ENCODE measurements around the gene CLSTN1. TPM values are rescaled to one million over a fixed set of nuclear protein-coding genes. Genes with fewer than 3 reads are reported as not detected.

Gene CLSTN1
- total RNA-seq, 1 experiment from 2014 or later: 99.3 TPM

DNA sequence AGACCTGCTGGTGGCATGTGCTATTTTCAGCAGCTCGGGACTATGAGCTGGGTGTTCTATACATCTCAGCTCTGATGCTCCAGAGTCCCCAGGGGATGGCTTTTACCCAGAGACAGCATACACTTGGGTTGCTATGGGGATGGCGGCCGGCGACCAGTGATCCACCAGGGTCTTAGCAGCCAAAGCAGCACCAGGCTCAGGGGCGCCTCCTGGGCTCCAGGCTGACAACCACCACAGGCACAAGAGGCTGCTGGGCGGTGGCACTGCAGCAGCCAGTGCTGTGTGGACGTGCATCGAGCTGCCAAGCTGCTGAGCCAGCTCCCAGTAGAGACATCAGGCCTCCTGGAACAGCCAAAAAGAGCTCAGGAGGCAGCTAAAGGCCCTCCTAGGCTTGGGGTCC is 37.6 kb upstream of the CLSTN1 start:
- Mint-ChIP-seq H3K9me3 (ENCODE audit: low read depth, unreplicated experiment) (no peaks in the 10 kb centered on the region), H3K27me3 (ENCODE audit: unreplicated experiment) (no peaks in the 10 kb centered on the region), H3K36me3 (ENCODE audit: insufficient read depth, unreplicated experiment) (no peaks in the 10 kb centered on the region), H3K27ac (ENCODE audit: unreplicated experiment) (no peak overlapping the region), H3K4me1 (ENCODE audit: low read depth, unreplicated experiment) (no peaks in the 10 kb centered on the region), H3K4me3 (ENCODE audit: low read depth, unreplicated experiment) (no peak overlapping the region)
- CTCF ChIA-PET: no interaction called here
- intact Hi-C loops (cut with micrococcal nuclease; ENCODE audit: unreplicated experiment): loop anchor here (10.0 kb wide), 1 partner anchor 137 kb away; no protein-coding TSS in a partner anchor
- DNase-seq: no peak
- no TSS peak for BruUV-seq (replicated peaks)
- TF ChIP-seq, protein P1, sequence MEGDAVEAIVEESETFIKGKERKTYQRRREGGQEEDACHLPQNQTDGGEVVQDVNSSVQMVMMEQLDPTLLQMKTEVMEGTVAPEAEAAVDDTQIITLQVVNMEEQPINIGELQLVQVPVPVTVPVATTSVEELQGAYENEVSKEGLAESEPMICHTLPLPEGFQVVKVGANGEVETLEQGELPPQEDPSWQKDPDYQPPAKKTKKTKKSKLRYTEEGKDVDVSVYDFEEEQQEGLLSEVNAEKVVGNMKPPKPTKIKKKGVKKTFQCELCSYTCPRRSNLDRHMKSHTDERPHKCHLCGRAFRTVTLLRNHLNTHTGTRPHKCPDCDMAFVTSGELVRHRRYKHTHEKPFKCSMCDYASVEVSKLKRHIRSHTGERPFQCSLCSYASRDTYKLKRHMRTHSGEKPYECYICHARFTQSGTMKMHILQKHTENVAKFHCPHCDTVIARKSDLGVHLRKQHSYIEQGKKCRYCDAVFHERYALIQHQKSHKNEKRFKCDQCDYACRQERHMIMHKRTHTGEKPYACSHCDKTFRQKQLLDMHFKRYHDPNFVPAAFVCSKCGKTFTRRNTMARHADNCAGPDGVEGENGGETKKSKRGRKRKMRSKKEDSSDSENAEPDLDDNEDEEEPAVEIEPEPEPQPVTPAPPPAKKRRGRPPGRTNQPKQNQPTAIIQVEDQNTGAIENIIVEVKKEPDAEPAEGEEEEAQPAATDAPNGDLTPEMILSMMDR (IDR thresholded peaks at IDR 0.05; ENCODE audit: unreplicated experiment): no peak

DNA sequence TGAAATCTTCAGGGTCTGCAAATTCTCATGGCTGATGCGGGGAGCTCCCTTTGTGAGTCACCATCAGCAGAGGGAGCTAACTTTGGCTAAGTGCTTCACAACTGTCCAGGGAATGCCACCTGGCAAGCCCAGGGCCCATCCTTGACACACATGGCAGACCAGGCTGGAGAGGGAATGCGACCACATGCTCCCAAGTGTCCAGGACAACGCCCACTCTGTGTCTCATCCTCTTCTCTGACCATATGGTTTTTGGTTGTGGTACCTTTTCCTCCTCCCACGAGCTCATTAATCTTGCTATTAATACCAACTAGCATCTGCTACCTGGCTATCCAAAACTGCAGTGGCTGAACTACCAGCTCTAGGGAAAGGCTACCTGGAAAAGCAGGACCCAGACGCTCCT is 37.1 kb upstream of the CLSTN1 start:
- CTCF ChIA-PET: no interaction called here
- Mint-ChIP-seq H3K4me3 (ENCODE audit: low read depth, unreplicated experiment) (no peak overlapping the region), H3K9me3 (ENCODE audit: low read depth, unreplicated experiment) (no peaks in the 10 kb centered on the region), H3K27me3 (ENCODE audit: unreplicated experiment) (no peaks in the 10 kb centered on the region), H3K27ac (ENCODE audit: unreplicated experiment) (no peak overlapping the region), H3K36me3 (ENCODE audit: insufficient read depth, unreplicated experiment) (no peaks in the 10 kb centered on the region), H3K4me1 (ENCODE audit: low read depth, unreplicated experiment) (no peaks in the 10 kb centered on the region)
- BruUV-seq (replicated peaks): no TSS peak
- intact Hi-C loops (cut with micrococcal nuclease; ENCODE audit: unreplicated experiment): loop anchor here (10.0 kb wide), 1 partner anchor 136 kb away; no protein-coding TSS in a partner anchor
- TF ChIP-seq, protein P1 (IDR thresholded peaks at IDR 0.05; ENCODE audit: unreplicated experiment): no peak
- DNase-seq: no peak

- no TSS peak for BruUV-seq (replicated peaks)
- TF ChIP-seq, protein P1 (IDR thresholded peaks at IDR 0.05; ENCODE audit: unreplicated experiment): no peak
- H3K4me3 Mint-ChIP-seq (ENCODE audit: low read depth, unreplicated experiment): no peak overlapping the region
- no peak for DNase-seq
- no peaks in the 10 kb centered on the region for H3K9me3 Mint-ChIP-seq (ENCODE audit: low read depth, unreplicated experiment)
- no peaks in the 10 kb centered on the region for H3K27me3 Mint-ChIP-seq (ENCODE audit: unreplicated experiment)
- H3K27ac Mint-ChIP-seq (ENCODE audit: unreplicated experiment): no peak overlapping the region
- no peaks in the 10 kb centered on the region for H3K36me3 Mint-ChIP-seq (ENCODE audit: insufficient read depth, unreplicated experiment)
- CTCF ChIA-PET: interaction anchor here (1.1 kb wide), 1 partner anchor 68 kb away, joined by 3 read pairs; no protein-coding TSS in a partner anchor
- intact Hi-C loops (cut with micrococcal nuclease; ENCODE audit: unreplicated experiment): loop anchor here (10.0 kb wide), 1 partner anchor 135 kb away; no protein-coding TSS in a partner anchor
- no peaks in the 10 kb centered on the region for H3K4me1 Mint-ChIP-seq (ENCODE audit: low read depth, unreplicated experiment)
Observed at GRCh38 chr1:9859281-9860014, 35.7 kb upstream of the CLSTN1 start.

DNA sequence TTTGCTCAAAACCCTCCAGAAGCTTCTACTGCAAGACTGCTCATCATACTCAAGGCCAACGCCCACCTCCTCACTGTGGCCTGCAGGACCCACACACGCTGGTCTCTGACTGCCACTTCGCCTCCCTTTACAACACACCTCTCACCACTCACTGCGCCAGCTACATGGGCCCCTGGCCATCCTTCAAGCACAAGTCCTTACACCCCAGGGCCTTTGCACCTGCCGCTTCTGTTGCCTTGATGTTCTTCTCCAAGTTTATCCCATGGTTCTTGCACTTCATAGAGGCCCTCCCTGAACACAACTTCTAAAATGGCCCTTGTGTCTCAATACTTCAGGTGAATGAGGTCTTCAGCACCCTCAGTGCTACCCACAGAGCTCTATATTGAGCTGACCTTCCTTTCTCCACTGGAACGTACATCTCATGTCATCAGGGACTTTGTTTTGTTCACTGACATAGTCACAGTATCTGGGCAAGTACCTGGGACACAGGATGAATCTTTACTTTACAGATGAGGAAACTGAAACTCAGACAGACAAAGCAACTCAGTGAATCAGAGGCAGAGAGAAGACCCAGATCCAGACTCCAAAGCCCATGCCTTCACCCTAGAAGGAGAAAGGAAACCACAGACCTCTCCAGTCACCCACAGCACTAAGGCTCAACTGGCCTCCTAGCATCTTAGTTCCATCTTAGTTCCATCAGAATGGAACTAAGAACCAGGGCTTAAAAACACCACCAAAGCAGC is 34.7 kb upstream of the CLSTN1 start:
- CTCF ChIA-PET: interaction anchor here (0.7 to 1.1 kb wide), 2 partner anchors 67 to 735 kb away, joined by 3 read pairs; no protein-coding TSS in a partner anchor
- Mint-ChIP-seq H3K27me3 (ENCODE audit: unreplicated experiment) (no peaks in the 10 kb centered on the region), H3K4me3 (ENCODE audit: low read depth, unreplicated experiment) (no peak overlapping the region), H3K27ac (ENCODE audit: unreplicated experiment) (no peak overlapping the region), H3K36me3 (ENCODE audit: insufficient read depth, unreplicated experiment) (no peaks in the 10 kb centered on the region), H3K4me1 (ENCODE audit: low read depth, unreplicated experiment) (no peaks in the 10 kb centered on the region), H3K9me3 (ENCODE audit: low read depth, unreplicated experiment) (no peaks in the 10 kb centered on the region)
- TF ChIP-seq, protein P1 (IDR thresholded peaks at IDR 0.05; ENCODE audit: unreplicated experiment): no peak
- intact Hi-C loops (cut with micrococcal nuclease; ENCODE audit: unreplicated experiment): no loop called here
- no peak for DNase-seq
- no TSS peak for BruUV-seq (replicated peaks)

Measured in Calu3 (cell line).